ENCODE results near the gene DAGLA.

DAGLA gene

DNA sequence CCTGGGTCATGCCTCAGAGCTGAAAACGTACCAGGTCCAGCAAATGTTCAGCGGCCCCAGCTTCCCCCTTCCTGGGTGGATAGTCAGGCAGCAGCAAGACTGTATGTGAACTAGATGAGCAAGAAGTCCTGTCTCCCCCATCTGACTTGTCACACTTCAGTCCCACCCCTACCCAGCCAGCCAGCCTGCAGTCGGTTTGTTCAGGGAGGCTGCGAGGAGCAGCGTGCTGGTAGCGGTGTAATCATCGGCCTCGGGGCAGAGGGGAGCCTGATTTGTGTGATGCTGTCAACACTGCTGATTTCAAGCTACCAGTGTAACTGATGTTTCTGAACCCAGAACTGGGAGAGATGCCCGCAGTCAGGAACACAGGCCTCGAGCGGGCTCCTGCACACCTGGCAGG, 102.7 kb downstream of the DAGLA start:
- no peak for DNase-seq

DNA sequence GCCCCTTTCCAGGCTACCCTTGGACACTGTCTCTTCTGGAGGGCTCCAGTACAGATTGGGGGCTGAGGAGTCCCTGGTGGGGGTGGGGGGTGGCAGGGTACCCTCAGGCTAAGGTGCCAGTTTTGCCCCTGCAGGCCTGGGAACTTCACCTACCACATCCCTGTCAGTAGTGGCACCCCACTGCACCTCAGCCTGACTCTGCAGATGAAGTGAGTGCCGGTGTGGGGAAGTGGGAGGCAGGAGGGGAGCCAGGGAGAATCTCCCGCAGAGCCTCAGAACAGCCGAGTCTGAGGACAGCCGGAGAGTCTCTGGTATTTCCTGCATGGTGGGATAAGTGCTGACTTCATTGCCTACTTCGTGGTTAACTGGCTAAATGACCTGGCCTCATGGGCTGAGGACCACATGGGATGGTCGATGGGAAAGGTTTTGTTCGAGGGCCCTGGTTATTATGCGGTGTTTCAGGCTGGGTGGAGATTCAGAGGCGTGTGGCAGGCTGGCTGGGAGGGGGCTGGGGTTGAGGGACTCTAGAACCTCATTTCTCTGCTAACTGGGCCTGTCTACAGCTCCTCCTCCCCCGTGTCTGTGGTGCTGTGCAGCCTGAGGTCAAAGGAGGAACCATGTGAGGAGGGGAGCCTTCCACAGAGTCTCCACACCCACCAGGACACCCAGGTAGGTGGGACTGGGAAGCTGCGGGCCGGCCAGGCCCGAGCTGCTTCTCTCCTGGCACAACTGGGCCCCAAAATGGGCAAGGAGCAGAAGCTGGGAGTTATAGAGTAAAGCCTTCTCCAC, 103.7 kb downstream of the DAGLA start:
- no peak for DNase-seq

DNA sequence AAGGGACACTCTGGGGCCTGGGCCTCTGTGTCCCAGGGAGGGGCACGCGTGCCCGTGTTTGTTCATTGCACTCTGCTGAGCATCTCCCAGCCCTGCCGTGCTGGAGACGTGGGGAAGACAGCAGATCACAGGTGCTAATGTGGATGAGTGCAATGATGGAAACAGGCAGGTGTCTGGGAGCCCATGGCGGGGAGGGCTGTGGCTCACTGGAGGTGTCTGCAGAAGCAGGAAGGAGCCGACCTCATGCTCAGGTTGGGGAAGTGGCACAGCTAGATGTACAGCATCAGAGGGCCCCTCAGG, 104.3 kb downstream of the DAGLA start:
- no peak for DNase-seq

DNA sequence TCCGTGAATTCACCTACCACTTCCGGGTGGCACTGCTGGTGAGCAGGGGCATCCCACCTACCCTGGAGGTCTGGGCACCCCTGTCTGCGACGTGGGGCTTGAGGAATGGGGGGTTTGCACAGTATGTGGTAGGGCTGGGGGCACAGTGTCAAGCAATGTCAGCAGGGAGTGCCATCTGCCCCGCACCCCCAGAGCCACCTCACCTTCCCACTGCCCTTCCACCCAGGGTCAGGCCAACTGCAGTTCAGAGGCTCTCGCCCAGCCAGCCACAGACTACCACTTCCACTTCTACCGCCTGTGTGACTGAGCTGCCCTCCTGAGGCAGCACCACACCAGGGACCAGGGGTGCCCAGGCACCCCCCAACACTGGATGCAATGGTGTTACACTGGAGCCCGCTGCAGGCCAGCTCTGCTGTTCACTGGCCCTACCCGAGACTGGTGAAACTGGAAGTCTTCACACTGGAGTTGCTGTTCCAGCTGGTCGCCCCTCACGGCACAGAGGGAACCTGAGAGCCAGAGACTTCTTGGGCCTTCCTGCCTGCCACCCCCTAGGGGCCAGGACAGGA, 105.7 kb downstream of the DAGLA start:
- DNase-seq = no peak

DNA sequence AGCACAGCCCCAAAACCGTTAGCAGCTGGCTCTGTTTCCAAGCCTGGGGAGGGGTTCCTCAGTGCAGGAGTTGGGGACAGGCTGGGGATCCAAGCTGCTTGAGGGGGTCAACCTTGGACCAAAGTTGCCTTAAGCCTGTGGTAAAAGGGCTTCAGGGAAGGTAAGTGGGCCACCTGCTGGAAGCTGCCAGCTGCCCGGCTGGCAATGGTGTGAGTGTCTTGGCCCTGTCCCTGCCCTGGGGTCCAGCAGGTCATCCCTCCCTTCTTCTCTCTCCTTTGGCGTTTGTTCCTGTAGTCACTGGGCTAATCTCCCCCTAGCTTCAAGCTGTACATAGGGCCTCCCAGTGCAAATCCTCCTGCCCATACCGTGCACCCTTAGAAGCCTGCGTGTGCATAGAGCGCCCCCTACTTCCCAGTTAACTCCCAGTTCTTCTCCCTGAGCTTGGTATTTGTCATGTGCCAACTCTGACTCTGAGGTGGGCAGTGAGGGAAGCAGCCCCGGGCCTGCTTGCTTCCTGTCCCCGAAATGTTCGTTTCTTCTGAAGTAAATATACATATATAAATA, 107.8 kb downstream of the DAGLA start:
- DNase-seq = peak; percentile 56

DNA sequence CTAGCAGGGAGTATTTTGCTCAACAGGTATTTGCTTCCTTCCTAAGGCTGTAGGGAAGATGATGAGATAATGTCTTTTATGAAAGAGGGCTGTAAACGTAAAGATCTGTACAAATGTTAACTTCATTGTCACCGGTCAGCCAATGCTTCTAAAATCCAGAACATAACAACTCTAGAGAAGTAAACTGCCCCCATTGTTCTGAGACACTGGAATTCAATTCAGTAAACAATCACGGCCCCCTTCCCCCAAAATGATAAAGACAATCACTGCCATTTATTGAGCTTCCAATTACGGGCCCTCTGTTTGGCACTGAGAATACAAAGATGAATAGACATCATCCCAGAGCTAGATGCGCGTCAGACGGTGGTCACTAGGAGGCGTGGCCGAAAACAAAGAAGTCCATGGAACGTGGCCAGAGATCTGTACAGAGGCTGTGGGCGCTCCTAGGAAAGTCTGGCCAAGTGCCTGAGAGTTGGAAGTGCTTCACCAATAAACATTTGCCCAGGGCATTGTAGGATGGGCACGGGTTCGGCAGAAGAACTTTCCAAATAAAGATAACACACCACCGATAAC, 111.6 kb downstream of the DAGLA start:
- DNase-seq = peak; percentile 83

DNA sequence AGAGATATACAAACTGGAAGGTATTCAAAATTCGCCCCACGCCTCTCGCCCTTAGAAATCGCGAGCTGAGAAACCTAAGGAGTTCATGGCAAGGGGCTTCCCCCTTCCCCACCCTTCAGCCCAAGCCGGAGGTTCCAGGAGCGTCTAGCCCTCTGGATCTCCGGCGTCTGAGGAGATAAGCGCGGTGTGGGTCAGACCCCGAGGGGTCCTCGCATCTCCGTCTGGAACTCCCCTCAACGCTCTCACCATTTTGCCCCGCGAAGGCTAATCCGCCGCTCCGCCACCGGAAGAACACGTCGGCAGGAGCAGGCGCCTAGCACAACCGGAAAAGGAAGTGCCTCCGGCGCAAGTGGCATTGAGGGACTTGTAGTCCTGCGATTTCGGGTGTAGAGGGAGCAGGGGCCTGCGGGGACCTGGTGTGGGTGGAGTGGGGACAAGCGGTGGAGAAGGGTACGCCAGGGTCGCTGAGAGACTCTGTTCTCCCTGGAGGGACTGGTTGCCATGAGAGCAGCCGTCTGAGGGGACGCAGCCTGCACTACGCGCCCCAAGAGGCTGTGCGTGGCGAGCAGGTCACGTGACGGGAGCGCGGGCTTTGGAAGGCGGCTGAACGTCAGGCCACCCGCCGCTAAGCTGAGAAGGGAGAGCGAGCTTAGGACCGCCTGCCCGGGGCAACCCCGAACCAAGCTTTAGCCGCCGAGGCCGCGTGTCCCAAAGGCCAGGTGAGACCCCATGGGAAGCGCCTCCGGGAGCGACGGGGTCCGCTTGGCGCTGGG, 112.3 kb downstream of the DAGLA start, which contains the start of the genes FEN1 and TMEM258:
Gene FEN1 (plus strand): TSS at position 602 of the 773 bp plus-strand sequence. CDS start 2,451 bp downstream, outside the sequence.
Gene TMEM258 (minus strand): TSS at position 290 of the 773 bp plus-strand sequence. CDS start 41 bp downstream, at position 249.
- peak; percentile 97 for DNase-seq

DNA sequence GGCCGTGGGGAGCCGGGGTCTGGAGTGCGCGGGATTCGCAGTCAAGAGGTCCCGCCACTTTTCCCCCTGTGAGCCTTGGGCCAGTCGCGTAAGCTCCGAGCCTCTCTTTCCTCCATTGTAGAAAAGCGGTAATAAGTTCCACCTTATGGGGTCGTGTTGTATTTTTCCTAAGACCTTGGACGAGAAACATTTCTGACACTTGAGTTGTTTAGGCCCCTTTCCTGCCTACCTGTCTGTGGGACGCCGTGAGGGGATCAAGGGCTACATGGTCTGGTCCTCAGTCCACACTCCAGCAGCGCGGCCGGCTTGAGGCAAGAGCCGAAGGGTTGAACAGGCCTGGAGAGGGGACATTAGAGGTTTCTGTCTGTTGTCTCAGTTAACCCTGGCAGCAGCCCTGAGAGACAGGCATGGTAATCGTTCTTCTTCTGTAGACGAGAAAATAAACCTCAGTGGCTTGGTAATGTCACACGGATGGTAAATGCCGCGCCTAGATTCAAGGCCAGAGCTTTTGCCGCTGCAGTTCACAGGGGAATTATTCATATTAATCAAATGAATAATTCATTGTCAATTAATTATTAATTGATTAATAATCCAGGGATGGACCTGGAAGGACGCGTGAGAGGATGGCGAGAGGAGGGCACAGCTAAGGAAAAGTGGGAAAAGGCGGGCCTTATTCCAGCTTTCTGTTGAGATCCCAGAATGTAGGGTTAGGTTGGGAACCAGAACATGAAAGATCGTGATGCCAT, 113.1 kb downstream of the DAGLA start:
- DNase-seq = peak; percentile 75

DNA sequence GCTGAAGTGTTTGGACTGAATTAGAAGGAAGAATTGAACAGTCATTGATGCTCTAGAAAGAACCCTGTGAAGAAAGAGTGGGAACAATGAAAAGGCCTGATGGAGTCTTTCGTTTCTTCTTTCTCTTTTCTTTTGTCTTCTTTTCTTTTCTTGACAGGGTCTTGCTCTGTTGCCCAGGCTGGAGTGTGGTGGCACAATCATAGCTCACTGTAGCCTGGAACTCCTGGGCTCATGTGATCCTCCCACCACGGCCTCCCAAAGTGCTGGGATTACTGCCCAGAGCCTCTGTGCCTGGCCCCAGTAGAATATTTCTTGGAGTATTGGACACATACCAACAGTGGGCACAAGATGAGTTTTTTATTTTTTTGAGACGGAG, 113.6 kb downstream of the DAGLA start:
- no peak for DNase-seq

DNA sequence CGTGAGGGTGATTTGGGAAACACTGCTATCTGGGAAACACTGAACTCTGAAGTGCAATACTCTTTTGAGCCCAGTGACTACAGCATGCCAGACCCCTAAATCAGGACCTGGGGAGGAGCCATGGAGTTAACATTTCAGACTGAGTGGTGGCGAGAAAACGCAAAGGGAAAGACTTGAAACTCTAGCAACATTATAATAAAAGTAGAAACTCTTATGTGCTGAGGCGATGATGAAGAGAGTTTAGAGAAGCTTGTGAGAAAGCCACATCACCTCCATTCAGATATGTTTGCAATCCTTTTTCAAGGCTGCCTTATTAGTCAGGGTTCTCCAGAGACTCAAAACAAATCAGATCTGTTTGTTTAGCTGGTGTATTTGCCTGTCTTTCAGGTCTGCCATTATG, 114.4 kb downstream of the DAGLA start:
- no peak for DNase-seq

DNA sequence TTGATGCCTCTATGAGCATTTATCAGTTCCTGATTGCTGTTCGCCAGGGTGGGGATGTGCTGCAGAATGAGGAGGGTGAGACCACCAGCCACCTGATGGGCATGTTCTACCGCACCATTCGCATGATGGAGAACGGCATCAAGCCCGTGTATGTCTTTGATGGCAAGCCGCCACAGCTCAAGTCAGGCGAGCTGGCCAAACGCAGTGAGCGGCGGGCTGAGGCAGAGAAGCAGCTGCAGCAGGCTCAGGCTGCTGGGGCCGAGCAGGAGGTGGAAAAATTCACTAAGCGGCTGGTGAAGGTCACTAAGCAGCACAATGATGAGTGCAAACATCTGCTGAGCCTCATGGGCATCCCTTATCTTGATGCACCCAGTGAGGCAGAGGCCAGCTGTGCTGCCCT, 115.3 kb downstream of the DAGLA start:
- DNase-seq = no peak

DNA sequence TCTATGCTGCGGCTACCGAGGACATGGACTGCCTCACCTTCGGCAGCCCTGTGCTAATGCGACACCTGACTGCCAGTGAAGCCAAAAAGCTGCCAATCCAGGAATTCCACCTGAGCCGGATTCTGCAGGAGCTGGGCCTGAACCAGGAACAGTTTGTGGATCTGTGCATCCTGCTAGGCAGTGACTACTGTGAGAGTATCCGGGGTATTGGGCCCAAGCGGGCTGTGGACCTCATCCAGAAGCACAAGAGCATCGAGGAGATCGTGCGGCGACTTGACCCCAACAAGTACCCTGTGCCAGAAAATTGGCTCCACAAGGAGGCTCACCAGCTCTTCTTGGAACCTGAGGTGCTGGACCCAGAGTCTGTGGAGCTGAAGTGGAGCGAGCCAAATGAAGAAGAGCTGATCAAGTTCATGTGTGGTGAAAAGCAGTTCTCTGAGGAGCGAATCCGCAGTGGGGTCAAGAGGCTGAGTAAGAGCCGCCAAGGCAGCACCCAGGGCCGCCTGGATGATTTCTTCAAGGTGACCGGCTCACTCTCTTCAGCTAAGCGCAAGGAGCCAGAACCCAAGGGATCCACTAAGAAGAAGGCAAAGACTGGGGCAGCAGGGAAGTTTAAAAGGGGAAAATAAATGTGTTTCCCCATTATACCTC, 115.8 kb downstream of the DAGLA start:
- DNase-seq = no peak
